HTERT RPE-1 (cell line): ENCODE data around the gene CNGA4.
"Not testable (repeated sequence)": the region's sequence is repeated elsewhere in the genome, so short reads cannot be mapped to it uniquely, and the experiment has no call there.

Source experiments
- in situ Hi-C: fragments of 300-500 bp; cut with MboI; formaldehyde crosslinking; loops from 4 replicates; pipeline ENCODE4 v1.14.3; 2020; ENCODE audit warnings: low sequenced_read_pairs

CNGA4 gene

GRCh38 chr11:6260207-6260726, 21.4 kb downstream of the CNGA4 start:
- in situ Hi-C loops = no loop called here

GRCh38 chr11:6263662-6264061, 24.8 kb downstream of the CNGA4 start:
- in situ Hi-C loops = no loop called here

- in situ Hi-C loops = no loop called here
These were observed 29.9 kb downstream of the CNGA4 start for GRCh38 chr11:6268820-6269219.

- in situ Hi-C loops = no loop called here
These were observed 31.1 kb downstream of the CNGA4 start for GRCh38 chr11:6269994-6270393.

- in situ Hi-C loops = no loop called here
These were observed 31.8 kb downstream of the CNGA4 start for GRCh38 chr11:6270584-6271246.

GRCh38 chr11:6271598-6271997, 32.7 kb downstream of the CNGA4 start:
- in situ Hi-C loops = no loop called here

- in situ Hi-C loops = no loop called here
These were observed 34.3 kb downstream of the CNGA4 start for GRCh38 chr11:6273188-6273587.

GRCh38 chr11:6280809-6281208, 41.9 kb downstream of the CNGA4 start:
- in situ Hi-C loops = not testable (repeated sequence)

- in situ Hi-C loops = no loop called here
These were observed 44.6 kb downstream of the CNGA4 start for GRCh38 chr11:6283453-6284023.

GRCh38 chr11:6284250-6284649, 45.4 kb downstream of the CNGA4 start:
- in situ Hi-C loops = no loop called here

GRCh38 chr11:6285019-6285418, 46.1 kb downstream of the CNGA4 start:
- in situ Hi-C loops = no loop called here
